Liver (tissue), 9 donors: ENCODE data around the gene PEX3. TPM values are rescaled to one million over a fixed set of nuclear protein-coding genes. Genes with fewer than 3 reads are reported as not detected.

Experiments
- DNase-seq: peaks from one replicate; pipeline ENCODE4 v3.0.0-alpha.2; 2017; ENCODE audit warnings: low spot score
- H3K27ac ChIP-seq, 2 donors: one replicate each; pipeline ENCODE4 v1.7.0; 2013; ENCODE audit warnings: inconsistent platforms in 2 of 2, low read length in 2 of 2, control low read depth in 1 of 2, low read depth in 1 of 2, mild to moderate bottlenecking in 1 of 2
- H3K27me3 ChIP-seq, 4 donors: one replicate each; pipeline versions ENCODE4 v1.6.1 to v1.7.0; 2013; ENCODE audit warnings: low read length in 3 of 4, inconsistent platforms in 1 of 4, mild to moderate bottlenecking in 1 of 4, moderate library complexity in 1 of 4; ENCODE audit not compliant: control insufficient read depth in 4 of 4, insufficient read depth in 4 of 4
- H3K36me3 ChIP-seq, 4 donors: one replicate each; pipeline versions ENCODE4 v1.6.1 to v1.7.0; 2013; ENCODE audit warnings: low read length in 3 of 4, mild to moderate bottlenecking in 3 of 4, low read depth in 1 of 4, moderate library complexity in 1 of 4; ENCODE audit not compliant: control insufficient read depth in 4 of 4, insufficient read depth in 3 of 4
- H3K4me1 ChIP-seq, 4 donors: one replicate each; pipeline versions ENCODE4 v1.6.1 to v1.7.0; 2013; ENCODE audit warnings: low read length in 3 of 4, mild to moderate bottlenecking in 3 of 4, moderate library complexity in 1 of 4; ENCODE audit not compliant: control insufficient read depth in 4 of 4, insufficient read depth in 4 of 4
- H3K4me3 ChIP-seq, 3 donors: one replicate each; pipeline versions ENCODE4 v1.6.1 to v1.7.0; 2013; ENCODE audit warnings: low read length in 3 of 3, control low read depth in 1 of 3, low read depth in 1 of 3, mild to moderate bottlenecking in 1 of 3
- H3K9ac ChIP-seq, 2 donors: one replicate each; pipeline ENCODE4 v1.7.0; 2013; ENCODE audit warnings: low read length in 2 of 2, mild to moderate bottlenecking in 2 of 2, moderate library complexity in 2 of 2, control low read depth in 1 of 2, low read depth in 1 of 2
- H3K9me3 ChIP-seq, 4 donors: one replicate each; pipeline versions ENCODE4 v1.6.1 to v1.7.0; 2013; ENCODE audit warnings: low read length in 3 of 4; ENCODE audit not compliant: control insufficient read depth in 4 of 4
- FOXA2 ChIP-seq: IDR thresholded peaks from 2 replicates; pipeline ENCODE4 v1.6.1; 2016; ENCODE audit warnings: antibody characterized with exemption
- GABPA ChIP-seq, 2 donors: IDR thresholded peaks in 1 of 2; conservative IDR thresholded peaks in 1 of 2; 2 replicates each; pipeline ENCODE4 v1.6.1; 2016; ENCODE audit warnings: antibody characterized with exemption in 2 of 2, mild to moderate bottlenecking in 1 of 2, moderate library complexity in 1 of 2
- HNF4A ChIP-seq, 2 donors: conservative IDR thresholded peaks; 2 replicates each; pipeline ENCODE4 v1.6.1; 2016; ENCODE audit warnings: antibody characterized with exemption in 2 of 2, mild to moderate bottlenecking in 2 of 2
- HNF4G ChIP-seq: IDR thresholded peaks from 2 replicates; pipeline ENCODE4 v1.6.1; 2016; ENCODE audit warnings: antibody characterized with exemption
- NR2F2 ChIP-seq: IDR thresholded peaks from 2 replicates; pipeline ENCODE4 v1.6.1; 2016; ENCODE audit warnings: antibody characterized with exemption
- RAD21 ChIP-seq, 2 donors: IDR thresholded peaks; 2 replicates each; pipeline ENCODE4 v1.6.1; 2016; ENCODE audit warnings: antibody characterized with exemption in 2 of 2, mild to moderate bottlenecking in 2 of 2
- SP1 ChIP-seq: IDR thresholded peaks from 2 replicates; pipeline ENCODE4 v1.6.1; 2018; ENCODE audit warnings: antibody characterized with exemption, mild to moderate bottlenecking
- TAF1 ChIP-seq: conservative IDR thresholded peaks from 2 replicates; pipeline ENCODE4 v1.6.1; 2016; ENCODE audit warnings: antibody characterized with exemption, mild to moderate bottlenecking
- YY1 ChIP-seq: IDR thresholded peaks from 2 replicates; pipeline ENCODE4 v1.6.1; 2016; ENCODE audit warnings: antibody characterized with exemption, mild to moderate bottlenecking
- WGBS: extraction: QIAGEN DNeasy Blood & Tissue Kit; methylation state at CpG from one replicate; pipeline ENCODE4 v1.1.7; 2013; 5-methylcytosine and 5-hydroxymethylcytosine counted together
- polyA plus RNA-seq, 2 donors: library from polyadenylated mRNA; stranded (reverse) in 1 of 2; unstranded in 1 of 2; fragments of 200-250 nt in 1 of 2; fragments of >200 nt in 1 of 2; fragmentation: Nextera tagmentation in 1 of 2; extraction: Ambion mirVana in 1 of 2; gene quantifications; one replicate each; pipeline versions ENCODE4 v1.2.1 to v1.2.3, GENCODE V29; 2013 to 2015
- total RNA-seq, 2 donors: library from RNA; depleted of rRNA; stranded (reverse); fragments of >200 nt; gene quantifications; one replicate each; pipeline ENCODE4 v1.2.3, GENCODE V29; 2014
- TF ChIP-seq, protein P1 (sequence below): IDR thresholded peaks from 2 replicates; pipeline ENCODE4 v1.6.1; 2016; ENCODE audit warnings: antibody characterized with exemption, mild to moderate bottlenecking
- TF ChIP-seq, protein P2 (sequence below): fragments of 150-350 bp; IDR thresholded peaks from 2 replicates; pipeline ENCODE4 v1.5.1; 2017; ENCODE audit warnings: improper control_type of control experiment, low read depth, low read length; ENCODE audit not compliant: missing input control
- TF ChIP-seq, protein P3 (sequence below): IDR thresholded peaks from 2 replicates; pipeline ENCODE4 v1.6.1; 2016; ENCODE audit warnings: antibody characterized with exemption
- TF ChIP-seq, protein P4 (sequence below): IDR thresholded peaks from 2 replicates; pipeline ENCODE4 v1.6.1; 2016; ENCODE audit warnings: antibody characterized with exemption
- donor health status: healthy.
- donor health status: healthy.
- donor health status: healthy.
- donor health status: healthy.
- donor health status: healthy.

The PEX3 gene
- total and polyA plus RNA-seq, 4 donors = 12.7 to 27.2 (median 15.2) TPM

DNA sequence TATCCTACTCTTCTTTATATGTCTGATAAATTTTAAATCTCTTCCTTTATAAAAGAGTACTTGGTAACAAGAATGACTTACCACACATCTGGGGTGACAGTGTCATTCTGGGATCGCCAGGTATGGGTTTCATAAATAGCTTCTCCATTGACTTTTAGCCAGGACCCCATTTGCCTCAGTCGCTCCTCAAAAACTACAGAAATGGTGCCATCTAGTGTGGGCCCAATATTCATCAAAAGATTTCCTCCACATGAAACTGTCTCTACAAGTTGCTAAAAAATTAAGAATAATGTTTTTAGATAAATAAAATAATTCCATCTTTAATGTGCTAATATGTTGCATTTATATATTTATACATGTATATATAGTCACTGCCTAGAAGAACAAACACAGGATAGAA is 51.2 kb downstream of the PEX3 start:
- H3K36me3 ChIP-seq = peaks cover 3 to 16% (median 12%) of the 10 kb centered on the region in 4 donors
- TF ChIP-seq TAF1 = no peak
- TF ChIP-seq, protein P1, sequence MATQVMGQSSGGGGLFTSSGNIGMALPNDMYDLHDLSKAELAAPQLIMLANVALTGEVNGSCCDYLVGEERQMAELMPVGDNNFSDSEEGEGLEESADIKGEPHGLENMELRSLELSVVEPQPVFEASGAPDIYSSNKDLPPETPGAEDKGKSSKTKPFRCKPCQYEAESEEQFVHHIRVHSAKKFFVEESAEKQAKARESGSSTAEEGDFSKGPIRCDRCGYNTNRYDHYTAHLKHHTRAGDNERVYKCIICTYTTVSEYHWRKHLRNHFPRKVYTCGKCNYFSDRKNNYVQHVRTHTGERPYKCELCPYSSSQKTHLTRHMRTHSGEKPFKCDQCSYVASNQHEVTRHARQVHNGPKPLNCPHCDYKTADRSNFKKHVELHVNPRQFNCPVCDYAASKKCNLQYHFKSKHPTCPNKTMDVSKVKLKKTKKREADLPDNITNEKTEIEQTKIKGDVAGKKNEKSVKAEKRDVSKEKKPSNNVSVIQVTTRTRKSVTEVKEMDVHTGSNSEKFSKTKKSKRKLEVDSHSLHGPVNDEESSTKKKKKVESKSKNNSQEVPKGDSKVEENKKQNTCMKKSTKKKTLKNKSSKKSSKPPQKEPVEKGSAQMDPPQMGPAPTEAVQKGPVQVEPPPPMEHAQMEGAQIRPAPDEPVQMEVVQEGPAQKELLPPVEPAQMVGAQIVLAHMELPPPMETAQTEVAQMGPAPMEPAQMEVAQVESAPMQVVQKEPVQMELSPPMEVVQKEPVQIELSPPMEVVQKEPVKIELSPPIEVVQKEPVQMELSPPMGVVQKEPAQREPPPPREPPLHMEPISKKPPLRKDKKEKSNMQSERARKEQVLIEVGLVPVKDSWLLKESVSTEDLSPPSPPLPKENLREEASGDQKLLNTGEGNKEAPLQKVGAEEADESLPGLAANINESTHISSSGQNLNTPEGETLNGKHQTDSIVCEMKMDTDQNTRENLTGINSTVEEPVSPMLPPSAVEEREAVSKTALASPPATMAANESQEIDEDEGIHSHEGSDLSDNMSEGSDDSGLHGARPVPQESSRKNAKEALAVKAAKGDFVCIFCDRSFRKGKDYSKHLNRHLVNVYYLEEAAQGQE = no peak
- TF ChIP-seq, protein P2, sequence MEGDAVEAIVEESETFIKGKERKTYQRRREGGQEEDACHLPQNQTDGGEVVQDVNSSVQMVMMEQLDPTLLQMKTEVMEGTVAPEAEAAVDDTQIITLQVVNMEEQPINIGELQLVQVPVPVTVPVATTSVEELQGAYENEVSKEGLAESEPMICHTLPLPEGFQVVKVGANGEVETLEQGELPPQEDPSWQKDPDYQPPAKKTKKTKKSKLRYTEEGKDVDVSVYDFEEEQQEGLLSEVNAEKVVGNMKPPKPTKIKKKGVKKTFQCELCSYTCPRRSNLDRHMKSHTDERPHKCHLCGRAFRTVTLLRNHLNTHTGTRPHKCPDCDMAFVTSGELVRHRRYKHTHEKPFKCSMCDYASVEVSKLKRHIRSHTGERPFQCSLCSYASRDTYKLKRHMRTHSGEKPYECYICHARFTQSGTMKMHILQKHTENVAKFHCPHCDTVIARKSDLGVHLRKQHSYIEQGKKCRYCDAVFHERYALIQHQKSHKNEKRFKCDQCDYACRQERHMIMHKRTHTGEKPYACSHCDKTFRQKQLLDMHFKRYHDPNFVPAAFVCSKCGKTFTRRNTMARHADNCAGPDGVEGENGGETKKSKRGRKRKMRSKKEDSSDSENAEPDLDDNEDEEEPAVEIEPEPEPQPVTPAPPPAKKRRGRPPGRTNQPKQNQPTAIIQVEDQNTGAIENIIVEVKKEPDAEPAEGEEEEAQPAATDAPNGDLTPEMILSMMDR = no peak
- TF ChIP-seq RAD21 (IDR thresholded peaks at IDR 0.05) = peak; percentile 22 to 25
- no peaks in the 10 kb centered on the region for H3K9me3 ChIP-seq
- H3K9ac ChIP-seq = no peak overlapping the region
- H3K27ac ChIP-seq = no peak overlapping the region
- H3K4me1 ChIP-seq = no peaks in the 10 kb centered on the region
- no peak for DNase-seq
- H3K27me3 ChIP-seq = no peaks in the 10 kb centered on the region
- H3K4me3 ChIP-seq = no peak overlapping the region
- 90% methylated on average over 2 of the region's 2 CpGs for WGBS

DNA sequence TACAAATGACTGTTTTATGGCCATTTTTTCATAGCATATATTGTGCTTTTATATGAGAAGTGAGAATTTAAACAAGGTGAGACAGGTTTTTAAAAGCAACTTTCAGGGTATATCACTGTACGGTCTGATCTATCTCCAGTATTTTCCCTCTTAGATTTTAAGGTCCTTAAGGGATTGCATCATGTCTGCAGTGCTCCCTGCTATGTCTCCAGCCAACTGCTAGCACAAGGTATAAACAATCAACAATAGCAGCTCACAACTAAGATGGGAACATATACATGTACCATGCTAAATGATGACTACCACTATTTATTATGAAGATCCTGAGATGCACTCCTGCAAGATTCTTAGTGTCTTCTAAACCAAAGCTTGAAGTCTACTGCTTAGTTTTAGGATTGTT is 53.8 kb downstream of the PEX3 start:
- Histone ChIP-seq H3K9me3 (no peaks in the 10 kb centered on the region), H3K27me3 (no peaks in the 10 kb centered on the region), H3K4me3 (no peak overlapping the region), H3K27ac (no peak overlapping the region), H3K36me3 (peaks cover 0 to 18% (median 11%) of the 10 kb centered on the region in 4 donors), H3K4me1 (no peaks in the 10 kb centered on the region), H3K9ac (no peak overlapping the region)
- TF ChIP-seq SP1 = no peak
- TF ChIP-seq TAF1 = no peak
- TF ChIP-seq, protein P3, sequence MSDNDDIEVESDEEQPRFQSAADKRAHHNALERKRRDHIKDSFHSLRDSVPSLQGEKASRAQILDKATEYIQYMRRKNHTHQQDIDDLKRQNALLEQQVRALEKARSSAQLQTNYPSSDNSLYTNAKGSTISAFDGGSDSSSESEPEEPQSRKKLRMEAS = no peak
- TF ChIP-seq, protein P4, sequence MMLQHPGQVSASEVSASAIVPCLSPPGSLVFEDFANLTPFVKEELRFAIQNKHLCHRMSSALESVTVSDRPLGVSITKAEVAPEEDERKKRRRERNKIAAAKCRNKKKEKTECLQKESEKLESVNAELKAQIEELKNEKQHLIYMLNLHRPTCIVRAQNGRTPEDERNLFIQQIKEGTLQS = no peak
- TF ChIP-seq YY1 = no peak
- TF ChIP-seq FOXA2 = no peak
- no peak for DNase-seq
- WGBS = 97% methylated on average over 1 of the region's 1 CpG

DNA sequence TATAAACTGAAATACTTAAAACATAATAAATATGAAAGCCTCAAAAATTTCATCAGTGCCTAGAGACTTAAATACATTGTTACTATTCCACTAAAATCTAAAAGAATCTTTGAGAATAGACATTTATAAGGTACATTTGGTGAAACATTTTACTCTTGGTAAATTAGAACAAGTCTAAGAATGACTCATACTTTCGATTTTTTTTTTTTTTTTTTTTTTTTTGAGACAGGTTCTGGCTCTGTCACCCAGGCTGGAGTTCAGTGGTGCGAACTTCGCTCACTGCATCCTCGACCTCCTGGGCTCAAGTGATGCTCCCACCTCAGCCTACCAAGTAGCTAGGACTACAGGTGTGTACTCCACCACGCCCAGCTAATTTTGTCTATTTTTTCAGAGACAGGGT is 54.5 kb downstream of the PEX3 start:
- Histone ChIP-seq H3K36me3 (peaks cover 0 to 18% (median 11%) of the 10 kb centered on the region in 4 donors), H3K4me3 (no peak overlapping the region), H3K4me1 (no peaks in the 10 kb centered on the region), H3K27ac (no peak overlapping the region), H3K9ac (no peak overlapping the region), H3K9me3 (no peaks in the 10 kb centered on the region), H3K27me3 (no peaks in the 10 kb centered on the region)
- TF ChIP-seq, protein P4 = no peak
- TF ChIP-seq SP1 = no peak
- TF ChIP-seq, protein P2 = no peak
- no peak for TF ChIP-seq HNF4A (conservative IDR thresholded peaks at IDR 0.05)
- TF ChIP-seq, protein P3 = no peak
- TF ChIP-seq HNF4G = no peak
- no peak for TF ChIP-seq TAF1
- TF ChIP-seq RAD21 (IDR thresholded peaks at IDR 0.05) = no peak
- no peak for TF ChIP-seq NR2F2
- no peak for TF ChIP-seq GABPA (IDR thresholded peaks at IDR 0.05 in 1 of 2, conservative IDR thresholded peaks at IDR 0.05 in 1 of 2)
- 92% methylated on average over 5 of the region's 5 CpGs for WGBS
- DNase-seq = no peak
